SH-SY5Y (cell line): ENCODE results near the gene MYZAP.

Experiments
- GATA2 ChIP-seq: IDR thresholded peaks from 2 replicates; pipeline ENCODE4 v1.6.1; 2011; ENCODE audit warnings: mild to moderate bottlenecking, low read depth, low read length
- GATA3 ChIP-seq: IDR thresholded peaks from 2 replicates; pipeline ENCODE4 v1.6.1; 2011; ENCODE audit warnings: low read depth, mild to moderate bottlenecking, low read length, moderate library complexity

DNA sequence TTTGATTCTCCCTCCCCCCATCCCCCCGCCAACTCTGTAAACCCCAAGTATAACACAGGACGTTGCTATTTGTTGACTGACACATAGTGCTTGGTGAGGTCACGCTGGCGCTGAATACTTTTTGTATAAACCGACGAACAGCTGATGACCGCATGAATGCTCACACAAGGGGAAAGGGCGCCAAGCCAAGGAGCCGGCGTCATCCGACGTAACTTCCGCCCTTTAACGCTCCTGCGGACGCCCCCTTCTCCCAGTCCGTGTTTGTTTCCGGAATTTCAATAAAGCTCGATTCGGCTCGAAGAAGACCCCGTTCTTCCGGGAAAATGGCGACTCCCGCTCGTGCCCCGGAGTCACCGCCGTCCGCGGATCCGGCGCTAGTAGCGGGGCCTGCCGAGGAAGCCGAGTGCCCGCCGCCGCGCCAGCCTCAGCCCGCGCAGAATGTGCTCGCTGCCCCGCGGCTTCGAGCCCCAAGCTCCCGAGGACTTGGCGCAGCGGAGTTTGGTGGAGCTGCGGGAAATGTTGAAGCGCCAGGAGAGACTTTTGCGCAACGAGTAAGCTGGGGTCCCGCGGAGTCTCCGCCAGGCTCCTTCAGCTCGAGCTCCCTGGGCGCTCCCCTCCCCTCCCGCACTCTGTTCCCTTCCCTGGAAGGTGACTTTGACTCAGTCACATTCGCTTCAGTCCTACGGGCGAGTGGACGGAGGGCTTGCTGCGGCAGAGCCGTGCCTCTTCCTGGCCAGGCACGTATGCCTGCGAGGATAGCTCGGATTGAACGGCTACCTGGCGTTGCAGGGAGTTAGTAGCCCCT is 114.9 kb downstream of the MYZAP start, which contains the start of gene POLR2M:
- no peak for TF ChIP-seq GATA3
- no peak for TF ChIP-seq GATA2
